ENCODE data around the gene ERFL.

Gene ERFL

GRCh38 chr19:41928221-41928683, at the start of gene ERFL:
Gene ERFL, minus strand, starts transcription at chr19:41928449. Its CDS starts 15,530 bp downstream, at chr19:41912919.
- DNase-seq: peak in 1 of 2 experiments; percentile 38

- no peak for DNase-seq
Observed at GRCh38 chr19:41977916-41978315, 49.7 kb upstream of the ERFL start.

GRCh38 chr19:41974652-41975051, 46.4 kb upstream of the ERFL start:
- DNase-seq: no peak

- no peak for DNase-seq
Observed at GRCh38 chr19:41971363-41971762, 43.1 kb upstream of the ERFL start.

- DNase-seq: no peak
Observed at GRCh38 chr19:41969772-41970458, 41.7 kb upstream of the ERFL start.

- DNase-seq: no peak
Observed at GRCh38 chr19:41968751-41969595, 40.7 kb upstream of the ERFL start.

- DNase-seq: no peak
Observed at GRCh38 chr19:41967054-41967783, 39.0 kb upstream of the ERFL start.

GRCh38 chr19:41965106-41965505, 36.9 kb upstream of the ERFL start:
- DNase-seq: no peak

GRCh38 chr19:41960973-41961372, 32.7 kb upstream of the ERFL start:
- DNase-seq: no peak

- DNase-seq: peak; percentile 81 to 86
Observed at GRCh38 chr19:41959056-41960053, 31.1 kb upstream of the ERFL start, which contains the start of gene RABAC1. Gene RABAC1, minus strand, starts transcription at chr19:41959321. Its CDS starts 29 bp downstream, at chr19:41959292.

GRCh38 chr19:41958367-41959055, 30.3 kb upstream of the ERFL start:
- peak; percentile 19 to 41 for DNase-seq

- peak; percentile 62 to 75 for DNase-seq
Observed at GRCh38 chr19:41957838-41958366, 29.7 kb upstream of the ERFL start.

GRCh38 chr19:41957161-41957837, 29.1 kb upstream of the ERFL start:
- no peak for DNase-seq

- no peak for DNase-seq
Observed at GRCh38 chr19:41956621-41957020, 28.4 kb upstream of the ERFL start.

- no peak for DNase-seq
Observed at GRCh38 chr19:41955521-41955920, 27.3 kb upstream of the ERFL start.

GRCh38 chr19:41951686-41952172, 23.5 kb upstream of the ERFL start:
- DNase-seq: peak; percentile 24 to 43

- DNase-seq: no peak
Observed at GRCh38 chr19:41947091-41947490, 18.8 kb upstream of the ERFL start.

- no peak for DNase-seq
Observed at GRCh38 chr19:41945135-41945766, 17.0 kb upstream of the ERFL start.

- DNase-seq: no peak
Observed at GRCh38 chr19:41944336-41944735, 16.1 kb upstream of the ERFL start.
